Neuronal stem cell (in vitro differentiated cells): ENCODE measurements around the gene PRODH2.
A peak's percentile ranks its signal among the peaks of the same experiment; 100 is the strongest.

Experiments used
- DNase-seq: peaks from one replicate; pipeline ENCODE4 v3.0.0-alpha.2; 2013; ENCODE audit warnings: low spot score
- H2AFZ ChIP-seq: one replicate; pipeline ENCODE4 v1.6.1; 2013; ENCODE audit warnings: mild to moderate bottlenecking, low read length, inconsistent platforms
- H2AK5ac ChIP-seq: 2 replicates; pipeline ENCODE4 v1.6.1; 2013; ENCODE audit warnings: low read depth, mild to moderate bottlenecking, inconsistent platforms, low read length, moderate library complexity, mixed read lengths
- H2BK120ac ChIP-seq: 2 replicates; pipeline ENCODE4 v1.6.1; 2013; ENCODE audit warnings: low read depth, mild to moderate bottlenecking, inconsistent platforms, low read length, moderate library complexity, mixed read lengths
- H2BK12ac ChIP-seq: one replicate; pipeline ENCODE4 v1.6.1; 2013; ENCODE audit warnings: low read length, inconsistent platforms
- H2BK15ac ChIP-seq: 2 replicates; pipeline ENCODE4 v1.6.1; 2013; ENCODE audit warnings: mild to moderate bottlenecking, low read length, inconsistent platforms, mixed read lengths
- H2BK5ac ChIP-seq: one replicate; pipeline ENCODE4 v1.6.1; 2013; ENCODE audit warnings: inconsistent platforms, mild to moderate bottlenecking, low read length, moderate library complexity
- H3K14ac ChIP-seq: one replicate; pipeline ENCODE4 v1.6.1; 2013; ENCODE audit warnings: low read length, inconsistent platforms
- H3K18ac ChIP-seq: 2 replicates; pipeline ENCODE4 v1.6.1; 2013; ENCODE audit warnings: low read length, inconsistent platforms
- H3K23ac ChIP-seq: 2 replicates; pipeline ENCODE4 v1.6.1; 2013; ENCODE audit warnings: low read depth, mild to moderate bottlenecking, mixed read lengths, low read length, inconsistent platforms; ENCODE audit not compliant: poor library complexity
- H3K27ac ChIP-seq: replicated peaks from 3 replicates; pipeline ENCODE4 v1.5.1; 2013; ENCODE audit warnings: low read length, inconsistent platforms
- H3K27me3 ChIP-seq, 3 experiments: 2 replicates each; pipeline ENCODE4 v1.6.1; 2013; ENCODE audit warnings: low read length in 3 of 3, mild to moderate bottlenecking in 2 of 3, inconsistent platforms in 1 of 3, low read depth in 1 of 3, mixed read lengths in 1 of 3, moderate library complexity in 1 of 3; ENCODE audit not compliant: control insufficient read depth in 3 of 3, insufficient read depth in 3 of 3
- H3K36me3 ChIP-seq, 2 donors: replicated peaks in 1 of 2; 2 replicates each; pipeline ENCODE4 v1.6.1; 2013; ENCODE audit warnings: low read length in 2 of 2; ENCODE audit not compliant: control insufficient read depth in 2 of 2, insufficient read depth in 2 of 2
- H3K4ac ChIP-seq: 2 replicates; pipeline ENCODE4 v1.6.1; 2013; ENCODE audit warnings: inconsistent platforms, mild to moderate bottlenecking, low read length, moderate library complexity
- H3K4me1 ChIP-seq, 2 donors: 1 replicate in 1 of 2; 2 replicates in 1 of 2; pipeline ENCODE4 v1.6.1; 2013; ENCODE audit warnings: low read length in 2 of 2, low read depth in 1 of 2; ENCODE audit not compliant: control insufficient read depth in 2 of 2, insufficient read depth in 1 of 2
- H3K4me2 ChIP-seq: one replicate; pipeline ENCODE4 v1.6.1; 2013; ENCODE audit warnings: mild to moderate bottlenecking, low read length, inconsistent platforms; ENCODE audit not compliant: insufficient read depth, poor library complexity, severe bottlenecking
- H3K4me3 ChIP-seq, 2 donors: 2 replicates each; pipeline ENCODE4 v1.5.1; 2013; ENCODE audit warnings: low read length in 2 of 2, mild to moderate bottlenecking in 2 of 2, inconsistent platforms in 1 of 2, moderate library complexity in 1 of 2
- H3K79me1 ChIP-seq: one replicate; pipeline ENCODE4 v1.6.1; 2013; ENCODE audit warnings: low read depth, mild to moderate bottlenecking, inconsistent platforms, low read length, moderate library complexity
- H3K9ac ChIP-seq: one replicate; pipeline ENCODE4 v1.6.1; 2013; ENCODE audit warnings: mild to moderate bottlenecking, low read depth, low read length, inconsistent platforms; ENCODE audit not compliant: poor library complexity
- H3K9me3 ChIP-seq, 2 donors: replicated peaks in 1 of 2; 2 replicates each; pipeline versions ENCODE3 to v1.6.1; 2013; ENCODE audit warnings: low read length in 2 of 2, mild to moderate bottlenecking in 2 of 2, inconsistent platforms in 1 of 2, low read depth in 1 of 2, mixed read lengths in 1 of 2, moderate library complexity in 1 of 2; ENCODE audit not compliant: control insufficient read depth in 2 of 2, insufficient read depth in 1 of 2
- H4K8ac ChIP-seq: one replicate; pipeline ENCODE4 v1.6.1; 2013; ENCODE audit warnings: low read depth, mild to moderate bottlenecking, inconsistent platforms, low read length, moderate library complexity
- H4K91ac ChIP-seq: one replicate; pipeline ENCODE4 v1.6.1; 2013; ENCODE audit warnings: low read length, low read depth, mild to moderate bottlenecking, inconsistent platforms; ENCODE audit not compliant: poor library complexity
- WGBS, 2 donors: extraction: QIAGEN DNeasy Blood & Tissue Kit; methylation state at CpG; one replicate each; pipeline ENCODE4 v1.1.7; 2013; ENCODE audit warnings: missing lambda C conversion rate in 2 of 2, mixed read lengths in 1 of 2; ENCODE audit not compliant: insufficient read length in 2 of 2, insufficient replicate concordance in 1 of 2; ENCODE audit errors: extremely low coverage in 2 of 2; 5-methylcytosine and 5-hydroxymethylcytosine counted together

The PRODH2 gene

DNA sequence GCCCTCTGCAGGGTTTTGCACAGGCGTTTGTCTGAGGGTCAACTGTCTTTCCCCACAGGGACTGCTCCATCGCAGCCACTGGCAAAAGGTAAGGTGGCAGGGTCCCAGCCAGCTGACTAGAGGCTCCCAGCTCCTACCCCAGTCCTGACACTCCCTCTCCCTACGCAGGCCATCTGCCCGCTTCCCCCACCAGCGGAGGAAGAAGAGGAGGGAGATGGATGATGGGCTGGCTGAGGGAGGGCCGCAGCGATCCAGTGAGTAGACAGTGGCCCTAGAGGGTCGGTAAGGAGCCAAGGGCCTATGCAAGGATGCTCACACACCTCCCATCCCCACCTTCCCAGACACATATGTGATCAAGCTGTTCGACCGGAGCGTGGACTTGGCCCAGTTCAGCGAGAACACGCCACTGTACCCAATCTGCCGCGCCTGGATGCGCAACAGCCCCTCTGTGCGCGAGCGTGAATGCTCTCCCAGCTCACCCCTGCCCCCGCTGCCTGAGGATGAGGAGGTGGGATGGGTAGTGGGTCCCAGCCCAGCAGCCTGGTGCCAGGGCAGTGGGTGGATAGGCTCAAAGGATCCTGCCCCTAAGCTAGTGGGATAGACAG lies 59.8 kb downstream of the PRODH2 start:
- peak overlapping the region; percentile 0 for H3K9ac ChIP-seq
- DNase-seq = no peak
- H3K27ac ChIP-seq = no peak overlapping the region
- peaks cover 0 to 13% (median 3%) of the 10 kb centered on the region in 3 experiments for H3K27me3 ChIP-seq
- no peak overlapping the region for H2AK5ac ChIP-seq
- peaks cover 6% of the 10 kb centered on the region for H3K79me1 ChIP-seq
- no peak overlapping the region for H3K4me2 ChIP-seq
- no peak overlapping the region for H3K4ac ChIP-seq
- H3K4me1 ChIP-seq = peaks cover 7 to 22% of the 10 kb centered on the region in 2 donors
- H3K4me3 ChIP-seq = no peak overlapping the region
- H2BK5ac ChIP-seq = peak overlapping the region; percentile 39
- no peak overlapping the region for H3K18ac ChIP-seq
- H2BK120ac ChIP-seq = no peak overlapping the region
- peaks cover 7 to 27% of the 10 kb centered on the region in 2 donors for H3K36me3 ChIP-seq
- no peak overlapping the region for H4K91ac ChIP-seq
- H2AFZ ChIP-seq = no peak overlapping the region
- H3K14ac ChIP-seq = no peak overlapping the region
- H3K23ac ChIP-seq = no peak overlapping the region
- WGBS, 2 donors = no CpG with 5 or more reads among the region's 20 CpGs
- H3K9me3 ChIP-seq = no peaks in the 10 kb centered on the region
- H2BK12ac ChIP-seq = no peak overlapping the region
- H4K8ac ChIP-seq = no peak overlapping the region
- H2BK15ac ChIP-seq = no peak overlapping the region

DNA sequence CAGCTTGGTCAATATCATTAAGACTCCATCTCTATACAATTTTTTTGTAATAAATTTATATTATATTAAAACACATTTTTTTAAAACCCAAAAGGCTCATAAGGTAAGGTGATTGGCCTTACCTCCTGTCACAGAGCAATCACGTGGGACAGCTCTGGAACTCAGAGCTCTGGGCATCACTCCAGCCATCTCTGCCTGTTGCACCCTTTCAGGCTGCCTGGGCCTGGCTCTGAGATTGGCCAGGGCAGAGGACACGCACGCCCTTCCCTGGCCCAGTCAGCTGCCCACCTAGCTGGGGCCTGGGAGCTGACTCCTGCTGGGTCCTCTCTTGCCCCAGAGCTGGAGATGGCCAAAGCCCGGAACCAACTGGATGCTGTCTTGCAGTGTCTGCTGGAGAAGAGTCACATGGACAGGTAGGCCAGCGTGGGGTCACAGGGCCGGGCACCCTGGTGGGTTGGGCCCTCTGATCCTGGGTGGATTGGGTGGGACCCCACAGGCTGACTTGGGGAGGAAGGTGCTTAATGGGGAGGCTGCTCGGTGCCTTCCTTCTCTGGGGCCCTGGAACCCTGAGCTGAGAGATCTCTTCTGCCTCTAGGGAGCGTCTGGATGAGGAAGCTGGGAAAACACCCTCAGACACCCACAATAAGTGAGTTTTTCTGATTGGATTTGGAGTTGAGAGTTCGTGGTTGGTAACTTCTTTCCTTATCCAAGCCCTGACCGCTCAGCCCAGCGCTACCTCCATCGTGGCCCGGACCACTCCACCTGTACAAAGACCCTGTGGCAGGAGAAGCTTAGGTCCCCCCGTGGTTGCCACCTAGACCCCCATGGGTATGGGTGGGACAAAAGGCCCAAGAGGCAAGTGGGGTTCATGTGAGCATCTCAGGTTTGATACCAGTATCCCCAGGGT lies 60.6 kb downstream of the PRODH2 start:
- Histone ChIP-seq H2BK5ac (peak overlapping the region; percentile 39), H4K8ac (no peak overlapping the region), H3K4ac (no peak overlapping the region), H3K27me3 (peaks cover 0 to 13% (median 3%) of the 10 kb centered on the region in 3 experiments), H3K36me3 (peaks cover 7 to 27% of the 10 kb centered on the region in 2 donors), H2BK120ac (no peak overlapping the region), H2AK5ac (no peak overlapping the region), H3K9me3 (no peaks in the 10 kb centered on the region), H2AFZ (no peak overlapping the region), H3K4me2 (no peak overlapping the region), H3K4me3 (no peak overlapping the region), H3K79me1 (peaks cover 6% of the 10 kb centered on the region), H2BK15ac (no peak overlapping the region), H4K91ac (no peak overlapping the region), H3K23ac (no peak overlapping the region), H3K4me1 (peaks cover 4 to 20% of the 10 kb centered on the region in 2 donors), H3K9ac (no peak overlapping the region), H3K18ac (no peak overlapping the region), H3K27ac (no peak overlapping the region), H3K14ac (no peak overlapping the region), H2BK12ac (no peak overlapping the region)
- DNase-seq = no peak
- no CpG with 5 or more reads among the region's 14 CpGs for WGBS, 2 donors

DNA sequence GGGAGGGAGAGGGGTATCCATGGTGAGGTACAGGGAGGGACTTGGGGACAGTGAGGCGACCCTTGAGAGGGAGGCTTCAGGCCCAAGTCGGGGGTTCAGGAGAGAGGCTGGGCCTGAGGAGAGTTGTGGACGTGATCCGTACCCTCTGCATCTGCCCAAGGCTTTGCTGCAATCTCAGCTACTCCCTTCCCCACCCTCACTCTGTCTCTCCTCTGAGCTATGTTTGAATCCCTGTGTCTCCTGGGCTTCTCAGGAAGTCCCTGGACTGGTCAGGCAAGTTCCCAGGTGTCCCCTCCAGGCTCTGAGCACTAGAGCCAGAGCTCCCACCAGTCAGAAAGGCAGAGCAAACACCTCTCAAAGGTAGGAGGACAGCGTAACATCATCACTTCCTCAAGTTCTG lies 62.5 kb downstream of the PRODH2 start:
- Histone ChIP-seq H2AFZ (no peak overlapping the region), H2AK5ac (peak overlapping the region; percentile 27), H3K9me3 (no peaks in the 10 kb centered on the region), H3K4ac (no peak overlapping the region), H2BK120ac (no peak overlapping the region), H2BK5ac (no peak overlapping the region), H3K36me3 (peaks cover 7 to 27% of the 10 kb centered on the region in 2 donors), H3K14ac (no peak overlapping the region), H4K8ac (no peak overlapping the region), H3K4me3 (peak overlapping the region in 1 of 2 donors; percentile 1), H3K27ac (no peak overlapping the region), H3K27me3 (peaks cover 0 to 2% (median 0%) of the 10 kb centered on the region in 3 experiments), H4K91ac (no peak overlapping the region), H3K9ac (no peak overlapping the region), H2BK12ac (no peak overlapping the region), H3K4me1 (peaks cover 8% of the 10 kb centered on the region in 2 donors), H3K23ac (no peak overlapping the region), H3K79me1 (peaks cover 7% of the 10 kb centered on the region), H3K18ac (no peak overlapping the region), H3K4me2 (no peak overlapping the region), H2BK15ac (no peak overlapping the region)
- no CpG with 5 or more reads among the region's 5 CpGs for WGBS, 2 donors
- DNase-seq = no peak
